GM12874 (cell line): ENCODE results near the gene LRRC36.

Experiments
- TF ChIP-seq, protein P1 (sequence below): IDR thresholded peaks from 2 replicates; pipeline ENCODE4 v1.5.1; 2011; ENCODE audit warnings: low read depth, mild to moderate bottlenecking, control low read depth, low read length, moderate library complexity; ENCODE audit not compliant: insufficient read depth

The LRRC36 gene

DNA sequence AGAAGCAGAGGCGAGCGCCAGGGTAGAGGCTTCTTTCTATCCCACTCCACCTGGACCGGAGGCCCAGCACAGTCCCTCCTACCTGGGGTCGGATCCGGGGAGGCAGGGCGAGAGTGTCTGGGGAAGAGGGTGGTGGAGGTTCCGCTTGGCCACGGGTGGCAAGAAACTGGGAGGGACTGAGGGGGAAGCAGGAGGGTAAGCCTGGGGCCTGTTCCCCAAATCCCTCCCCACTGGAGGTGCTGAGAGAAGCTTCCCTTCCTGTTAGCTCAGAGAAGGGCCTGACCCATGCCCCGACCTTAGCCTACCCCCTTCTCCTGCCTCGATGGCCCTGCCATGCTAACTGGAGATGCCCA lies 68.5 kb downstream of the LRRC36 start:
- TF ChIP-seq, protein P1, sequence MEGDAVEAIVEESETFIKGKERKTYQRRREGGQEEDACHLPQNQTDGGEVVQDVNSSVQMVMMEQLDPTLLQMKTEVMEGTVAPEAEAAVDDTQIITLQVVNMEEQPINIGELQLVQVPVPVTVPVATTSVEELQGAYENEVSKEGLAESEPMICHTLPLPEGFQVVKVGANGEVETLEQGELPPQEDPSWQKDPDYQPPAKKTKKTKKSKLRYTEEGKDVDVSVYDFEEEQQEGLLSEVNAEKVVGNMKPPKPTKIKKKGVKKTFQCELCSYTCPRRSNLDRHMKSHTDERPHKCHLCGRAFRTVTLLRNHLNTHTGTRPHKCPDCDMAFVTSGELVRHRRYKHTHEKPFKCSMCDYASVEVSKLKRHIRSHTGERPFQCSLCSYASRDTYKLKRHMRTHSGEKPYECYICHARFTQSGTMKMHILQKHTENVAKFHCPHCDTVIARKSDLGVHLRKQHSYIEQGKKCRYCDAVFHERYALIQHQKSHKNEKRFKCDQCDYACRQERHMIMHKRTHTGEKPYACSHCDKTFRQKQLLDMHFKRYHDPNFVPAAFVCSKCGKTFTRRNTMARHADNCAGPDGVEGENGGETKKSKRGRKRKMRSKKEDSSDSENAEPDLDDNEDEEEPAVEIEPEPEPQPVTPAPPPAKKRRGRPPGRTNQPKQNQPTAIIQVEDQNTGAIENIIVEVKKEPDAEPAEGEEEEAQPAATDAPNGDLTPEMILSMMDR: no peak

DNA sequence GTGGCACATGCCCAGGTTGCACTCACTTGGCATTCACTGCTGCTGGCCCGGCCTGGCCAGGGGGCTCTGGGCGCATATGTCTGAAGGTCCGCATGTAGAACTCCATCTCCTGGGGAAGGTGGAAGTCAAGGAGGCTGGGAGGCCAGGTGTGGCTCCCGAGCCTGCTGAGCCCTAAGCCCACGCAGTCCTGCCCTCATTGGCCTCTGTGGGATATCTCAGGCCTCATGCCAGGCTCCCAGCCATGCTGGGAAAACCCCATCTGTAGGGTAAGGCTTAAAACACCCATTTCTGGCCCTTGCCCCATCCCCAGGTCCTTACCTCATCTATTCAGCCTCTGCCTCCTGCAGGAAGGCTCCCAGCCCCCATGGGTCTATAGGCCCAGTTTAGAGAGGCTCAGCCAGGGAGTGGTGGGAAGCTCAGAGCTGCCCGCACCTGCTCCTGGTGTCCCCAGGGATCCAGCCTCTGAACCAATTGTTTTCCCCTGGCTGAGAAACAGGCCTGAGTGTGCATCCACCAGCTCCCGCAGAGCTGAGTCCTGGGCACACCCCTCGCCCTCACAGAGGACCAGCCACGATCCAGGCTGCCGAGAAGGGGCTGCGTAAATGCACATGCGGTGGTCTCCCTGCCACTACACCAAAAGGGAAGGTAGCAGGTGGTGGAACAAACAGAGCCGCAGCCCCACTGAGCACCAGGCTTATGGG lies 69.0 kb downstream of the LRRC36 start:
- TF ChIP-seq, protein P1: no peak

DNA sequence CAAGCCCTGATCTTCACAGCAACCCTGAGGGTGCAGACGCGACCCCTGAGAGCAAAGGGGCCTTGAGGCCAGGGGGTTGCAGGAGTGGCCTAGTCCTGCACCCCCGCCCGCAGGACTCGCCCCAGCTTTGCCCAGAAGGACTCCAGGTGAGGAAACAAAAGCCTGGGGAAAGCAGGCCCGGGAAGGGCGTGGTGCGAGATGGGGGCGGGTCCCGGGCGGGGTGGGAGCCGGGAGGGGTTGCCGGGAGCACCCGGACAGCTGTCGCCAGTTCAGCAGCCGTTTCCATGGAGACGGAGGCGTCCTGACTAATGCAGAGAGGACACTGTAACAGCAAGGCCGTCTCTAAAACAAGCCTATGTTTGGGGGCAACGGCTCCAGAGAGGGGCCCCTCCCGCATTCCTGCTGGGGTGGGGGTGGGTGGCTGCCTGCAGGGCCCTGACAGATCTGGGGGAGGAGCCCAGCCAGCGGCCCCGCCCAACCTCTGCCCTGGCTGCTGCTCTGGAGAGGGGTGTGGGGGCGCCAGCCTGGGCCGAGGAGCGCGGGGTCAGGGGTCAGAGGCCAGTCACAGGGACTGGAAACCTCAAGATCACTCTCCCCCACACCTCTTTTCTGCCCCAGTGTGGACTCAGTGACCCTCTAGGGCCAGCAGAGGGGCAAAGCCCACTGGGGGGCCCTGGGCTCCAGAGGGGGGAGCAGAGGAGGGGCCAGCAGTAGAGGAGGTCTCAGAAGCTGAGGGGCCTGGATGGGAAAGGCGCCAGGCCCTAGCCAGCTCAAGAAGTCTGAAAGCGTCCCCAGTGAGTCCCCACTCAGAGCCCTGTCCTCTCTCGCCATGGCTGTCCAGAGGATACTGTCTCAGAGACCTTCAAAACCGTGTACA lies 69.8 kb downstream of the LRRC36 start:
- TF ChIP-seq, protein P1: no peak

DNA sequence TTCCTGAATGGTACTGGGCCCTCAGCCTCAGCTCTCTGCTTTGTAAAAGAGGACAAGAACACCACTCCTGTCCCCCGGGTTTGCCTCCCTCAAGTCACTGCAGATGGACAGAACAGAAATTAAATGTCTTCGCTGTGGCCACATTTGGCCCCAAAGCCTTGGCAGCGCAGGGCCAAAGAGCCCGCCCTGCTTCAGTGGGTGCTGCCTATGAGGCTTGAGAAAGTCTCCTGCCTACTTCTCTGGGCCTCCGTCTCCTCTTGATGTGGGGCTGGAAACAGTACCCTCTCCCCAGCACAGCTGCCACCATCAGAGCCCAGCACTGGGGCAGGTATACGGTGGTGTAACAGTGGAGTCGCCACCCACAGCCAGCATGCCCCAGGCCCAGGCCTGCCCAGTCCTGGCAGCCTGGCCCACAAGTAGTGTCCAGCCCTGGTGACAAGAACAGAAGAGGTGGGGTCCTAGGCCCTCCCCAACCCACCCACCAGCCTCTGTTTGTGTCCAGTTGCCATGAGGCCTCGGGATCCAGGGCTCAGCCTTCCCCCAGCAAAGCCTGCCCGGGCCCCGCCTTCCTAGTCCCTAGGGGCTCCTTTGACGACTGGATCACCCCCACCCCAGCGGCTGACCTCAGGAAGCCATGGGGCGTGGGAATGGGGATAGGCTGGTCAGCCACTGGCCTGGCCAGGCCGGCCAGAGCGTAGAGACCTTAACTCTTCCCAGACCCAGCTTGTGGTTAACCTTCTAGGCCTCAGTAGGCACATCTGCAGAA lies 70.6 kb downstream of the LRRC36 start:
- TF ChIP-seq, protein P1: no peak

DNA sequence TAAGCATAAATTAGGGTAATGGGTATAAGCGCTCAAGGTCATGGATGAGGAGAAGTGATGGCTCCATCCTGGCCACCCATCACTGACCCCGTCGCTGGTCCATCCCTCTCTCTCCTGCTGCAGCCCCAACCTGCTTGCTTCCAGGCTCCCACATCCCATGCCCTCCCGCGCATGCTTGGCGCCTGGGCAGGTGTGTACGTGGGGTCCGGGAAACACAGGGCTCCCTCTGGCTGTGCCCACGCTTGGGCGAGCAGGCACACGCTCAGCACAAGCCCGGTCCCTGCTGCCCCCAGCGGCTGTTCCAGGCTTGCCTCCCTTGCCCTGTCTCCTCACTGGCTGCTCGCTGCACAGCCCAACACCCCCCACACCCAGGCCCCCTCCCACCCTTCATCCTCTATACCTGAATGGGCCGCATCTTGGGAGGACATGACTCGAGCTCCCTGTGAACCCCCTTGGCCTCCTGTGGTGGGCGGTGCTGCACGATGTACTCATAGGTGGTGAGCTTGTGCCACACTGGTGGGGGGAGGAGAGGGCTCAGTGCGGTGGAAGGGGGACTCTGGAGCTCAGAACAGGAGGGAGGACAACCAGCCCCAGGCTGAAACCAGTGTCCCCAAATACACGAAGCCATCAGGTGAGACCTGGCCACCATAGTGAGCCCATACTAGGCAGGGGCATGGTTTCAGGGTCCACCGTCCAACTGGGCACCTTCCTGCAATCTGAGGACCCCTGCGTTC lies 71.4 kb downstream of the LRRC36 start:
- TF ChIP-seq, protein P1: no peak

DNA sequence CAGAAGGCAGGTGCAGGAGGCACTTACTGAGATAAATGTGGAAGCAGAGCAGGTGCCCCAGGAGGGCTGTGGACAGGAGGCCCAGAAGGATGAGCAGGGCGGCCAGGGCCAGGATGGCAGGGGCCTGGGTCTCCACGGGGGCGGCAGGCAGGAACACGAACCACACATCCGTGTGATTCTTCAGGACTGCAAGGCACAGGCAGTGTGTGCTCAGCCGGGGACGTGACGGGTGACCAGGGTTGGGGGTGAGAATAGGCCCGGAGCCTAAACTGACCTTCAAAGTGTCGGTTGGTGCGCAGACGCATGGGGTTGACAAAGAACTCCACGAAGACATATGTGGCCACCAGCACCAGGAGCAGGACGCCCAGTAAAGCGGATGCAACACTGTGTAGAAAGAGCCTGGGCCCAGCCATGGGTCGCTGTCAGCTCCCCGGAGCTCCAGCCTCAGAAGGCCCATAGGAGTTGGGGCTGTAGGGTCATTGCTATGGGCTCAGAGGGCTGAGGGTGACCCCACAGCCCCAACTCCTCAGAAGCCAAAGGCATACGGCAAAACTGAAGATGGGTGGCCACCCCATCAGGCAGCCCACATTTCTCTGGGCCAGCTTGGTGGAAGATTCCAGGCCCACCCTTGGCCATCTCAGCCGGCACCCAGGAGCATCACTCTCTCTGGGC lies 72.1 kb downstream of the LRRC36 start:
- TF ChIP-seq, protein P1: no peak
